ENCODE results near the gene BCL3. TPM values are rescaled to one million over a fixed set of nuclear protein-coding genes. Genes with fewer than 3 reads are reported as not detected.

Gene BCL3
- total RNA-seq, 2 donors from 2014 or later = 149 to 168 TPM

DNA sequence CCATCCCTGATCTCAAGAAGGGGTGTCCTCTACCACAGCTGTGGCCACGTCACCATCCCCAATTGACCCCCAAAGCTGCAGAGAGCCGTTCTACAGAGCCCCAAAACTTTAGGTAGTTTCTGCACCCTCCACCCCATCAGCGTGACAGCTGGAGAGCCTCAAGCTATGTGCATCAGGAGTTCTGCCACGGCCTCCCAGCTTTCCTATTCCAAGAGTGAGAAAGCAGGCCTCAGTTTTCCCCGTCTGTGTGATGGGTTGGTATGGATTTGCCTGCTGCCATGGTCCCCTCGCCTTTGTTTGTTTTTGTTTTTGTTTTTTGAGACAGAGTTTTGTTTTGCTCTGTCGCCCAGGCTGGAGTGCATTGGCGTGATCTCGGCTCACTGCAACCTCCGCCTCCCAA is 1.5 kb downstream of the BCL3 start:
- DNase-seq (no peak), ATAC-seq (no peak)
- H3K27ac Mint-ChIP-seq = peak overlapping the region; percentile 98
- H3K4me1 Mint-ChIP-seq = peaks cover 65% of the 10 kb centered on the region
- peaks cover 6% of the 10 kb centered on the region for H3K36me3 Mint-ChIP-seq (ENCODE audit: low read depth)
- no peaks in the 10 kb centered on the region for H3K27me3 Mint-ChIP-seq
- H3K4me3 Mint-ChIP-seq = peak overlapping the region; percentile 99
- H3K9me3 ChIP-seq (ENCODE audit: control insufficient read depth, low read length, poor library complexity, severe bottlenecking) = no peaks in the 10 kb centered on the region

DNA sequence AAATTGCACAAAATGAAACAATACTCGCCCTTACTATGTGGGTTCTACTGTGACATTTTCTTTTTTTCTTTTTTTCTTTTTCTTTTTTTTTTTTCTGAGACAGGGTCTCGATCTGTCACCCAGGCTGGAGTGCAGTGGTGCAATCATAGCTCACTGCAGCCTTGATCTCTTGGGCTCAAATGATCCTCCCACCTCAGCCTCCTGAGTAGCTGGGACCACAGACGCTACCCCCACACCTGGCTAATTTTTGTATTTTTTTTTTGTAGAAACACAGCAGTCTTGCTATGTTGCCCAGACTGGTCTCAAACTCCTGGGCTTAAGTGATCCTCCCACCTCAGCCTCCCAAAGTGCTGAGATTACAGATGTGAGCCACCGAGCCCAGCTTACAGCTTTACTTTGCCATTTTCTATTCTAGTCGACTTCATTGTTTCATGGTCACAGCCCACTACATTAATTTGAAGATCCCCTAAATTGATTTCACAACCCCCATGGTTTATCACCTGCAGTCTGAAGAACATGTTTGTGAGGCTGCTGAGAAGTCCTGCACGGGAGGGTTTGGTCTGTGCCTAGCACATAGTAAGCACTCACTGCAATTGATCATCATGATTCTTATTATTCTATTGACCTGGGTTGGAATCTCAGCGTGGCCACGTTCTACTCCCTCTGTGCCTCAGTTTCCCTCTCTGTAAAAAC is 3.8 kb downstream of the BCL3 start:
- ATAC-seq = no peak
- Mint-ChIP-seq H3K4me3 (peak overlapping the region; percentile 99), H3K27ac (peak overlapping the region; percentile 98), H3K36me3 (ENCODE audit: low read depth) (peaks cover 6% of the 10 kb centered on the region), H3K27me3 (no peaks in the 10 kb centered on the region), H3K4me1 (peaks cover 55% of the 10 kb centered on the region)
- no peak for DNase-seq
- H3K9me3 ChIP-seq (ENCODE audit: control insufficient read depth, low read length, poor library complexity, severe bottlenecking) = no peaks in the 10 kb centered on the region

DNA sequence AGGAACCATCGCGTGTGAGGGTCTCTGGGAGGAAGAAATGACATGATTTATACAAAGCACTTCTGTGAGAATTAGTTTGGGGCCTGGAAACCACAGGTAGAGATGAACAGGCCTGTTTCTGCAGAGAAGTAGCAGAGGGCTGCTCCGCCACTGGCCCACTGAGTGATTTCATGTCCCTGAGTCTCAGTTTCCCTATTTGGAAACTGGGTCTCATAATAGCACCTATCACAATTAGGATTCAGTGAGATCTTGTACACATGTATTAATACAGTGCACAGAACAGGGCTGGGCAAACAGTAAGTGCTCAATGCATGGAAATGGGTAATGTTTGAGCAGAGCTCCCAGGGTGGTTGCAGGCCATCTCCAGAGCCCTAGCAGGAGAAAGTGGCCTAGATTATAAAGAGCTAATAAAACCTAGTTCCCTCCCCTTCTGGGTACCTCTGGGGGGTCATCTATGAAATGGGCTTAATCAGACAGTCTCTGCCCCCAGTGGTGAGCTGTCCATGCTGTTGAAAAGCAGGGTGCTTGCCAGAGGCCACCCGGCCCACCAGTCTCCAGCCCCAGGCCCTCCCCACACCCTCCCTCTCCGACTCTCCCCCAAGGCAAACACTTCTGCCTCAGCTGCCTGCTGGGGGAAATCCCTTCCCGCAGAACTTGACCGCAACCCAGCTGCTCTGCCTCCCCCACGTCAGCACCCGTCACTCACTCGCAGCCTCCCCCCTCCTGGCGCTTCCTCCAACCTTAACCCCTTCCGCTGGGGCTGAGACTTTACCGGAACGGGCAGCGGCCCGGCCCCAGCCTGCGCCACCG is 4.5 kb downstream of the BCL3 start:
- peak; percentile 77 for ATAC-seq
- H3K36me3 Mint-ChIP-seq (ENCODE audit: low read depth) = peaks cover 5% of the 10 kb centered on the region
- H3K4me3 Mint-ChIP-seq = peak overlapping the region; percentile 99
- H3K27ac Mint-ChIP-seq = peak overlapping the region; percentile 98
- peak; percentile 85 to 90 (median 87) for DNase-seq
- no peaks in the 10 kb centered on the region for H3K9me3 ChIP-seq (ENCODE audit: control insufficient read depth, low read length, poor library complexity, severe bottlenecking)
- H3K27me3 Mint-ChIP-seq = no peaks in the 10 kb centered on the region
- H3K4me1 Mint-ChIP-seq = peaks cover 49% of the 10 kb centered on the region

DNA sequence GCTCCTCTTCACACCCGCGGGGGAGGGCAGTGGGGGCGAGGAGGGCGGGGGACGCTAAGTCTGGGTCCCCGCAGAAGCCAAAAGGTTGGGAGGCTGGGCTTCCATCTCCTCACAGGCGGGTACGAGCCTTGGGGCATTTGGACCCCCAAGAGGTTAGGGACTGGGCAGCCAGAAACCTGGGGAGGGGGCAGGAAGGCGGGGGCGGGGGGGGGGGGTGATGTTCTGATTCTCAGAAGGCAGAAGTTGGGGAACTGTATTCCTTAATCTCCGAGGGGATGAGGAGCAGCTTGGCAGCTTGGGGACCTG is 5.1 kb downstream of the BCL3 start:
- H3K27ac Mint-ChIP-seq = peak overlapping the region; percentile 98
- ATAC-seq (no peak), DNase-seq (no peak)
- H3K4me3 Mint-ChIP-seq = peak overlapping the region; percentile 99
- no peaks in the 10 kb centered on the region for H3K9me3 ChIP-seq (ENCODE audit: control insufficient read depth, low read length, poor library complexity, severe bottlenecking)
- H3K27me3 Mint-ChIP-seq = no peaks in the 10 kb centered on the region
- peaks cover 51% of the 10 kb centered on the region for H3K4me1 Mint-ChIP-seq
- H3K36me3 Mint-ChIP-seq (ENCODE audit: low read depth) = peaks cover 3% of the 10 kb centered on the region

DNA sequence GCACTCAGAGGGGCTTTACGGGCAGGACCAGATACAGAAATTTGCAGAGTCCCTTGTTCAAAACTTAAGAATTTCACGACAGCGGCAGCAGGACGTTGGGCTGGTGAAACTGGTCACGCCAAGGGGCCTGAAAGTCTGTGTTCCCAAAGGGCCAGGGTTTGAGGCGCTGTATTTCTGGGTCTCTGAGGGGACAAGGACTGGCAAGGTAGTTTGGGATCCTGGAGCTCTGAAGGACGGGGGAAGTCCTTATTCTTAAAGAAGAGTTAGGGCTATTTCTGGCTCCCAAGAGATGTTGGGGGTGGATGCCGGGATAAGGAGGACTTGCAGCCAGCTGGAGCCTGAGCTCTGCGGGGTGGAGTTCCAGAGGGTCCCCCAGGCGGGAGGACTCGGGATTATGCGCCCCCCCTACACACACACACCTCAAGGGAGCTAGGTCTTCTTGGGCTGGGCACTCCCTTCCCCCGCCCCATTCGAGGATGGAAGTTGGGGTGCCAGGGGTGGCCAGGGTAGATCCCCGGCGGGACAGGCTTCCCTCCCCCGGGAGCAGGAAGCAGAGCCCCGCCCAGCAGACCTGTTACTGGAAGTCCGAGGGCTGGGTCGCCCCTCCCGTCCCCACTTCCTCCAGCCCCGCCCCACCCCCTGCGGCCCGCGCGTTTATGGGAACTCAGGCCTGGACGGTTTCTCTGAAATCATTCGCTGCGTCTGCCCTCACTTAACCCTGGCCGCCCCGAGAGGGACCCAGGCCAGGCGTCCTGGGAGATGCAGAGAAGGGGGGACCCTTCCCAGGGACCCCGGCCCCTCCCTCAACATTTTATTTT is 5.6 kb downstream of the BCL3 start:
- H3K27ac Mint-ChIP-seq = peak overlapping the region; percentile 98
- ATAC-seq (peak; percentile 17), DNase-seq (peak in 2 of 3 donors; percentile 37 to 47)
- H3K4me1 Mint-ChIP-seq = peaks cover 51% of the 10 kb centered on the region
- H3K27me3 Mint-ChIP-seq = no peaks in the 10 kb centered on the region
- H3K36me3 Mint-ChIP-seq (ENCODE audit: low read depth) = peaks cover 3% of the 10 kb centered on the region
- H3K4me3 Mint-ChIP-seq = peak overlapping the region; percentile 99
- H3K9me3 ChIP-seq (ENCODE audit: control insufficient read depth, low read length, poor library complexity, severe bottlenecking) = no peaks in the 10 kb centered on the region

DNA sequence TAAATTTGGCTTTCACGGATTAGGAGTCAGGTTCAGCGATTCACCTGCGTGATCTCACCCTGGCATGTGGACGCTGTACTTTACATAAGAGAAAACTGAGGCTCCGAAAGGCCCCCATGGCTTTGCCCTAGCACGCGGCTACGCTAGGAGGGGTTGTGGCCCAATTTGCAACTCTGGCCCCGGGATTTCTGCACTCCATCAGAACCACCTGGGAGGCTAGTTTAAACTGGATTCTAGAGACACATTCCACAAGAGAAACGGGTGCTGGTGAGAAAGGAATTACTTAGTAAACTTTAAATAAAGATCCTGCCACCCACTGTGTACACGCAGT is 6.2 kb downstream of the BCL3 start:
- DNase-seq = no peak
- H3K9me3 ChIP-seq (ENCODE audit: control insufficient read depth, low read length, poor library complexity, severe bottlenecking) = no peaks in the 10 kb centered on the region
- Mint-ChIP-seq H3K27ac (peak overlapping the region; percentile 98), H3K36me3 (ENCODE audit: low read depth) (peaks cover 4% of the 10 kb centered on the region), H3K4me3 (peak overlapping the region; percentile 99), H3K4me1 (peaks cover 48% of the 10 kb centered on the region), H3K27me3 (no peaks in the 10 kb centered on the region)
- no peak for ATAC-seq

DNA sequence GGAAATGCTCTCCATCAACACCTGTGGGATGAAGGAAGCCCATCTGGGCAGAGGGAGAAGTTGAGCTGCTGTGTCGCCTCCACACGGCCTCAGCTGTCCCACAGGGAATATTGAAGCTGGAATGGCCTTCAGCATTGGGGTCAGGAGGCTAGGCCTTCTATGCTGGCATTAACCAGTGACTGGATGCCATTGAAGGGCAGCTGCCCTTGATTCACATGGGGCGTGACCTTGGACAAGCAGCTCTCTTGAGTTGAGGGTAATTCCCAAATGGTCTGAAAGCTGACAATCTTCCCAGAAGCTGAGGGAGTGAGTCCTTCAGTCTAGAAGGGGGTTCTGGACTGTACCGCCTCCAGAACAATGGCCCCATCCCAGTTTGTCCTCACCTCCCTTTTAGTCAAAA is 6.7 kb downstream of the BCL3 start:
- Mint-ChIP-seq H3K4me1 (peaks cover 46% of the 10 kb centered on the region), H3K36me3 (ENCODE audit: low read depth) (peaks cover 7% of the 10 kb centered on the region), H3K4me3 (peak overlapping the region; percentile 99), H3K27ac (peak overlapping the region; percentile 98), H3K27me3 (no peaks in the 10 kb centered on the region)
- DNase-seq = no peak
- H3K9me3 ChIP-seq (ENCODE audit: control insufficient read depth, low read length, poor library complexity, severe bottlenecking) = no peaks in the 10 kb centered on the region
- ATAC-seq = no peak

DNA sequence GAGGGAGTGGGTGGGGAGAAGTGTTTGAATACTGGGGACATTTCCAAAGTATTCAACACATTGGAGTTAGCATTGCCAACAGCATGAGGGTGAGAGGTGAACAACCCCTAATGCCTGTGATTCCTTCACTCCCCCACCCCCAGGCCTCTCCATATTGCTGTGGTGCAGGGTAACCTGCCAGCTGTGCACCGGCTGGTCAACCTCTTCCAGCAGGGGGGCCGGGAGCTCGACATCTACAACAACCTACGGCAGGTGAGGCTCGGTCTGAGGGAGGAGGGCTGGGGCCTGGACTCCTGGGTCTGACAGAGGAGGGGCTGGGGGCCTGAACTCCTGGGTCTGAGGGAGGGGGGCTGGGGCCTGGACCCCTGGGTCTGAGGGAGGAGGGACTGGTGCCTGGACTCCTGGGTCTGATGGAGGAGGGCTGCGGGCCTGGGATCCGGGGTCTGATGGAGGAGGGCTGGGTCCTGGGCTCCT is 7.6 kb downstream of the BCL3 start:
- peak overlapping the region; percentile 53 for H3K4me3 Mint-ChIP-seq
- no peaks in the 10 kb centered on the region for H3K27me3 Mint-ChIP-seq
- ATAC-seq = no peak
- peaks cover 5% of the 10 kb centered on the region for H3K36me3 Mint-ChIP-seq (ENCODE audit: low read depth)
- H3K4me1 Mint-ChIP-seq = peaks cover 41% of the 10 kb centered on the region
- H3K9me3 ChIP-seq (ENCODE audit: control insufficient read depth, low read length, poor library complexity, severe bottlenecking) = no peaks in the 10 kb centered on the region
- no peak for DNase-seq
- peak overlapping the region; percentile 41 for H3K27ac Mint-ChIP-seq

DNA sequence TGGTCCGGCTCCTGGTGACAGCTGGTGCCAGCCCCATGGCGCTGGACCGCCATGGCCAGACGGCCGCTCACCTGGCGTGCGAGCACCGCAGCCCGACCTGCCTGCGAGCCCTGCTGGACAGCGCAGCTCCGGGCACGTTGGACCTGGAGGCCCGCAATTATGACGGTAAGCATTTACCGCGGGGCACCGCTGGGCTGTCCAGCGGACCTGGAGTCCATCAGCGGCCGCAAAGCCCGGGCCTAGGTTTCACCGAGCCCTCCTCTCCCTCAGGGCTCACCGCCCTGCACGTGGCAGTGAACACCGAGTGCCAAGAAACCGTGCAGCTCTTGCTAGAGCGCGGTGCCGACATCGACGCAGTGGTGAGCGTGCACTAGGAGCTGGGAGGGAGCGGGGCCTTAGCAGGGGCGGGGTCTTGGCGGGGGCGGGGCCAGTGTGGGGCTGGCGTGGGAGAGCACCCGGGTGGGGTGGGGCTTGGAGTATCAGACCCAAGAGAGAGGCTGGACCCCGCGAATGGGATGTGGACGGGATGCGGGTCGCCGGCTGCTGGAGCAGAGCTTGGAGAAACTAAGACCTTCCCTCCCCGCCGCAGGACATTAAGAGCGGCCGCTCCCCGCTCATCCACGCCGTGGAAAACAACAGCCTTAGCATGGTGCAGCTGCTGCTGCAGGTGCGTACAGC is 8.7 kb downstream of the BCL3 start:
- H3K9me3 ChIP-seq (ENCODE audit: control insufficient read depth, low read length, poor library complexity, severe bottlenecking) = no peaks in the 10 kb centered on the region
- Mint-ChIP-seq H3K27me3 (no peaks in the 10 kb centered on the region), H3K4me3 (no peak overlapping the region), H3K36me3 (ENCODE audit: low read depth) (peaks cover 5% of the 10 kb centered on the region), H3K4me1 (peaks cover 37% of the 10 kb centered on the region), H3K27ac (peak overlapping the region; percentile 59)
- ATAC-seq = no peak
- no peak for DNase-seq

DNA sequence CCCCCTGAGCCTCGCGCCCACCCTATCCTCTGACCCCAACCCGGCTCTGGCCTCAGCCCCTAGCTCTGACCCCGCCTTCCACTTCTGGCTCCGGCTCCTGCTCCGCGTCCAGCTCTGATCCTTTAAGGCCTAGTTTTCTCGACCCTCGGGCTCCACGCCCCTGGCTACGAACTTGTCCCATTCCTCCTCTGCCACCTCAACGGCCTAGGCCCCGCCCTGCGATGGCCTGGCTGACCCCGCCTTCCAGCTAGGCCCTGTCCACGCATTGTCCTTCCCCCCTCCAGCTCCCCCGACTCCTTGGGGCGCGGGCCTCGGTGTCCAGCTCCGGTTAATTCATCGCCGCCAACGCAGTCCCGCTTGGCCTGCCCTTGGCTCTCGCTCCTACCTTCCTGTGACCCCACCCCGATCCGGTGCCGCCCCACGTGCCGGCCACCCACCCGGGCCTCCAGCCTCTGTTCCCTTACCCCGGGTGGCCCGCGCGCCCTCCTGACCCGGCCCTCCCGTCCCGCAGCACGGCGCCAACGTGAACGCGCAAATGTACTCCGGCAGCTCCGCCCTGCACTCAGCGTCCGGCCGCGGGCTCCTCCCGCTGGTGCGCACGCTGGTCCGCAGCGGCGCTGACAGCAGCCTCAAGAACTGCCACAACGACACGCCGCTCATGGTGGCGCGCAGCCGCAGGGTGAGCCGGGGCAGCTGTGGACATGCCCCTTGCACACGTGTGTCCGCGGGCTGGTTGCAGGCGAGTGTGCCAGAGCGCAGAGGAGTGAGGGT is 9.4 kb downstream of the BCL3 start:
- DNase-seq = no peak
- ATAC-seq = no peak
- H3K9me3 ChIP-seq (ENCODE audit: control insufficient read depth, low read length, poor library complexity, severe bottlenecking) = no peaks in the 10 kb centered on the region
- Mint-ChIP-seq H3K4me1 (peaks cover 32% of the 10 kb centered on the region), H3K27ac (peak overlapping the region; percentile 59), H3K27me3 (no peaks in the 10 kb centered on the region), H3K36me3 (ENCODE audit: low read depth) (peaks cover 5% of the 10 kb centered on the region), H3K4me3 (peak overlapping the region; percentile 9)

DNA sequence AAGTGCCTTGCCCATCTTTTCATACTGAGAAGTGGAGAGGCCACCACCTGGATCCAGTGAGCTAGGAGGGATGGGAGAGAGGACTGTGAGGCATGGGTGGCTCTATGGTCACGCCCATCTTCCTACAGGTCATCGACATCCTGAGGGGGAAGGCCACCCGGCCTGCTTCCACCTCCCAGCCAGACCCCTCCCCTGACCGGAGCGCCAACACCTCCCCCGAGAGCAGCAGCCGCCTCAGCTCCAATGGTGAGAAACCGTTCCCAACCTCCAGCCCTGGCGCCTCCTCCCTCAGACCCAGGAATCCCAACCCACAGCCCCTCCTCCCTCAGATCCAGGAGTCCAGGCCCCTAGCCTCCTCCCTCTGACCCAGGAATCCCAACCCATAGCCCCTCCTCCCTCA is 10.1 kb downstream of the BCL3 start:
- no peaks in the 10 kb centered on the region for H3K9me3 ChIP-seq (ENCODE audit: control insufficient read depth, low read length, poor library complexity, severe bottlenecking)
- Mint-ChIP-seq H3K36me3 (ENCODE audit: low read depth) (peaks cover 5% of the 10 kb centered on the region), H3K4me1 (peaks cover 35% of the 10 kb centered on the region), H3K27me3 (no peaks in the 10 kb centered on the region), H3K4me3 (peak overlapping the region; percentile 70), H3K27ac (peak overlapping the region; percentile 59)
- DNase-seq (no peak), ATAC-seq (no peak)

DNA sequence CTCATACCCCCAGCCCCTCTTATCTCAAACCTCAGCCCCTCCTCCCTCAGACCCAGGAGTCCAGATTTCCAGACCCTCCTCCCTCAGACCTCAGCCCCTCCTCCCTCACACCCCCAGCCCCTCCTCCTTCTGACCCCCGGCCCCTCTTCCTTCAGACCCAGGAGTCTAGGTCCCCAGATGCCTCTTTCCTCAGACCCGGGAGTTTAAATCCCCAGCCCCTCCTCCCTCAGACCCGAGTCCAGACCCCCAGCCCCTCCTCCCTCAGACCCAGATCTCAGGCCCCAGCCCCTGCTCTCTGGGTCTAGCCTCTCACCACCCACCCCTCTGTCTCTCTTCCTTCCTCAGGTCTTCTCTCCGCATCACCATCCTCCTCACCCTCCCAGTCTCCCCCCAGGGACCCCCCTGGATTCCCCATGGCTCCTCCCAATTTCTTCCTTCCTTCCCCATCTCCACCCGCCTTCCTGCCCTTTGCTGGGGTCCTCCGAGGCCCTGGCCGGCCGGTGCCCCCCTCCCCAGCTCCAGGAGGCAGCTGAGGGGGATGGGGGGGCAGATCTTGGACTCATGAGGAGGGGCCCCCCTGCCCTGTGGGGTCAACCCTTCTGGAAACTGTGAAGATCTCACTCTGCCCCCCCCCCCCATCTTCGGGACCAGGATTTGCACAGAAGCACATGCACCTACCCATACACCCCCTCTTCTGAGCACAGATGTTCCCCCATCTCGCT is 10.7 kb downstream of the BCL3 start:
- Mint-ChIP-seq H3K27ac (peak overlapping the region; percentile 63), H3K27me3 (no peaks in the 10 kb centered on the region), H3K4me1 (peaks cover 33% of the 10 kb centered on the region), H3K4me3 (no peak overlapping the region), H3K36me3 (ENCODE audit: low read depth) (peaks cover 5% of the 10 kb centered on the region)
- no peaks in the 10 kb centered on the region for H3K9me3 ChIP-seq (ENCODE audit: control insufficient read depth, low read length, poor library complexity, severe bottlenecking)
- DNase-seq (no peak), ATAC-seq (no peak)
